Endothelial cell (in vitro differentiated cells): Measurements from ENCODE around the gene NVL. TPM values are rescaled to one million over a fixed set of nuclear protein-coding genes. Genes with fewer than 3 reads are reported as not detected.

Experiments
- DNase-seq: peaks from one replicate; pipeline ENCODE4 v3.0.0; 2021; ENCODE audit warnings: low spot score
- H3K27ac Mint-ChIP-seq: one replicate; pipeline ENCODE4 v1.8.0; 2021; ENCODE audit warnings: mixed read lengths, inconsistent platforms; ENCODE audit not compliant: unreplicated experiment
- H3K27me3 Mint-ChIP-seq: one replicate; pipeline ENCODE4 v1.8.0; 2021; ENCODE audit warnings: mild to moderate bottlenecking, moderate library complexity, mixed read lengths, inconsistent platforms; ENCODE audit not compliant: unreplicated experiment
- H3K36me3 Mint-ChIP-seq: one replicate; pipeline ENCODE4 v1.8.0; 2021; ENCODE audit warnings: mild to moderate bottlenecking, low read depth, mixed read lengths, inconsistent platforms; ENCODE audit not compliant: unreplicated experiment
- H3K4me1 Mint-ChIP-seq: one replicate; pipeline ENCODE4 v1.8.0; 2021; ENCODE audit warnings: mild to moderate bottlenecking, mixed read lengths, inconsistent platforms; ENCODE audit not compliant: unreplicated experiment
- H3K4me3 Mint-ChIP-seq: one replicate; pipeline ENCODE4 v1.8.0; 2021; ENCODE audit warnings: mild to moderate bottlenecking, mixed read lengths, inconsistent platforms; ENCODE audit not compliant: unreplicated experiment
- H3K9me3 Mint-ChIP-seq: one replicate; pipeline ENCODE4 v1.8.0; 2021; ENCODE audit warnings: mixed read lengths, inconsistent platforms; ENCODE audit not compliant: unreplicated experiment
- total RNA-seq: library from RNA; stranded (reverse); fragmentation: NEBNext Ultra II Directional; extraction: Animal tissue kit (Norgen Biotek cat#: 25700); gene quantifications from one replicate; pipeline ENCODE4 v1.2.1, GENCODE V29; 2021; ENCODE audit not compliant: unreplicated experiment
- TF ChIP-seq, protein P1 (sequence below): fragments of 200-600 bp; sonication (generic); IDR thresholded peaks from one replicate; pipeline ENCODE4 v1.5.0; 2021; ENCODE audit warnings: antibody characterized with exemption; ENCODE audit not compliant: unreplicated experiment

The NVL gene
- total RNA-seq, 1 donor from 2014 or later = 44.5 TPM

DNA sequence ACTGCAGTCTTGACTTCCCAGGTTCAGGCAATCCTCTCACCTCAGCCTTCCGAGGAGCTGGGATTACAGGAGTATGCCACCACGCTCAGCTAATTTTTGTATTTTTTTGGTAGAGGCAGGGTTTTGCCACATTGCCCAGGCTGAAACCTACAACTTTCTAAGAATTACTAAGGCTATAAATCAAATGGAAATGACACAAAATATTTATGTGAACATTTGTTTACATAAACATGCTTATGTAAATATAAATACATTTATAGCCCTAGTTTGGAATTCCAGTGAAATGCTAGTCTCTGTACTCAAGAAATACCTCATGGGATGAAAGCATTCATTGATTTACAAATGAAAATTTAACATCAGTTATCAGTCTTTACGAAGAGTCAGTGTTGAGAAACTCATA, 47.8 kb downstream of the NVL start:
- Mint-ChIP-seq H3K36me3 (peaks cover 9% of the 10 kb centered on the region), H3K27me3 (no peaks in the 10 kb centered on the region), H3K4me3 (no peak overlapping the region), H3K27ac (no peak overlapping the region), H3K4me1 (no peaks in the 10 kb centered on the region), H3K9me3 (no peaks in the 10 kb centered on the region)
- TF ChIP-seq, protein P1, sequence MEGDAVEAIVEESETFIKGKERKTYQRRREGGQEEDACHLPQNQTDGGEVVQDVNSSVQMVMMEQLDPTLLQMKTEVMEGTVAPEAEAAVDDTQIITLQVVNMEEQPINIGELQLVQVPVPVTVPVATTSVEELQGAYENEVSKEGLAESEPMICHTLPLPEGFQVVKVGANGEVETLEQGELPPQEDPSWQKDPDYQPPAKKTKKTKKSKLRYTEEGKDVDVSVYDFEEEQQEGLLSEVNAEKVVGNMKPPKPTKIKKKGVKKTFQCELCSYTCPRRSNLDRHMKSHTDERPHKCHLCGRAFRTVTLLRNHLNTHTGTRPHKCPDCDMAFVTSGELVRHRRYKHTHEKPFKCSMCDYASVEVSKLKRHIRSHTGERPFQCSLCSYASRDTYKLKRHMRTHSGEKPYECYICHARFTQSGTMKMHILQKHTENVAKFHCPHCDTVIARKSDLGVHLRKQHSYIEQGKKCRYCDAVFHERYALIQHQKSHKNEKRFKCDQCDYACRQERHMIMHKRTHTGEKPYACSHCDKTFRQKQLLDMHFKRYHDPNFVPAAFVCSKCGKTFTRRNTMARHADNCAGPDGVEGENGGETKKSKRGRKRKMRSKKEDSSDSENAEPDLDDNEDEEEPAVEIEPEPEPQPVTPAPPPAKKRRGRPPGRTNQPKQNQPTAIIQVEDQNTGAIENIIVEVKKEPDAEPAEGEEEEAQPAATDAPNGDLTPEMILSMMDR = no peak
- no peak for DNase-seq

DNA sequence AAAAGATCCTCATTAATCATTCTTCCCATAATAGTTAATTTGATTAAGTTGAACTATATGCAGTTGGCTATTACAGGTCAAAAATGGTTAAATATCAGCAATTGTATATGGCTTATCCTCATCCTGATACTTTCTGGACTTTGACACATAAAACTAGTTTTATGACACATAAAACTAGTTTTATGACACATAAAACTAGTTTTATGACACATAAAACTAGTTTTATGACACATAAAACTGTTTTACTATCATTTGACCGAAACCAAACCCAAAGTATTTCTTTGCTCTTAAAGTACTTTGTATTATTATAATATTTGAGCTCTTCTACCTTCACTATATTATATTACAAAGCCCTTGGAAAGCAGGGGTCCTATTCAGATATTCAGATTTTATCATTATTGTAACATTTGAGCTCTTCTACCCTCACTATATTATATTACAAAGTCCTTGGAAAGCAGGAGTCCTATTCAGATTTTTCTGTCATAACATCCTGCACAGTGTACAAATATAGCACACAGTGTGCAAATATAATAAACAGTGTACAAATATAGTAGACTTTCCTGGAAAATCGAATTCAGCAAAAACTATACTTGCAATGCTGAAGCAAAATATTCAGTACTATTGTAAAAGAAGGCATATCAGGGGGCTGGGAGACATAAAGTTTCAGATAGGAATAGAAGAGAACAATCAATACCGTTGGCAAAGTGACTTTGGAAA, 53.0 kb downstream of the NVL start:
- TF ChIP-seq, protein P1 = no peak
- Mint-ChIP-seq H3K36me3 (peaks cover 18% of the 10 kb centered on the region), H3K9me3 (no peaks in the 10 kb centered on the region), H3K27ac (no peak overlapping the region), H3K4me3 (no peak overlapping the region), H3K27me3 (no peaks in the 10 kb centered on the region), H3K4me1 (no peaks in the 10 kb centered on the region)
- no peak for DNase-seq

DNA sequence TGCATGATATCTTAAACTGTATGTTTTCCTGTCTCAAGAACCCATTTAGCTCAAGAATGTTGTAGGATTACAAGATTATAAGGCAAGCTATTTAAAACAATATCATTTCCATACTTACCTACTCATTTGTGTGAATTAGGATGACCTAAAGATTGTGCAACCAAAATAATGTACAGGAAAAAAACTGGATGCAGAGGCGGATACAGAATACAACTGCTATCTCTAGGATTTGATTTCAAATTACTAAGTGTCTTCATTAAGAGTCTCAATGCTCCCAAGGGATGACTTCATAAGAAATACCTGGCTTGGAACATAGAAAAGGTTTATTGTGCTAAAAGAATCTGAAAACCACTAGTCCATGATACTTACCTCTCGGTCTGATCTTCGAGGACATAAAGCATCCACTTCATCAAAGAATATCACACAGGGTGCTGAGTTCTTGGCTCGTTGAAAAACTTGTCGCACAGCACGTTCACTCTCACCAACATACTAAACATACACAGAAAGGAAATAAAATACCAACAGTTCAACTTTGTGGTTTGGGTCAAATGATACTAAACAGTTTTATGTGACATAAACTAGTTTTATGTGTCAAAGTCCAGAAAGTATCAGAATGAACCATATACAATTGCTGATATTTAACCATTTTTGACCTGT, 54.9 kb downstream of the NVL start:
- no peaks in the 10 kb centered on the region for H3K4me1 Mint-ChIP-seq
- H3K9me3 Mint-ChIP-seq = no peaks in the 10 kb centered on the region
- no peaks in the 10 kb centered on the region for H3K27me3 Mint-ChIP-seq
- no peak overlapping the region for H3K27ac Mint-ChIP-seq
- no peak for DNase-seq
- H3K36me3 Mint-ChIP-seq = peaks cover 14% of the 10 kb centered on the region
- no peak overlapping the region for H3K4me3 Mint-ChIP-seq
- TF ChIP-seq, protein P1 = no peak

DNA sequence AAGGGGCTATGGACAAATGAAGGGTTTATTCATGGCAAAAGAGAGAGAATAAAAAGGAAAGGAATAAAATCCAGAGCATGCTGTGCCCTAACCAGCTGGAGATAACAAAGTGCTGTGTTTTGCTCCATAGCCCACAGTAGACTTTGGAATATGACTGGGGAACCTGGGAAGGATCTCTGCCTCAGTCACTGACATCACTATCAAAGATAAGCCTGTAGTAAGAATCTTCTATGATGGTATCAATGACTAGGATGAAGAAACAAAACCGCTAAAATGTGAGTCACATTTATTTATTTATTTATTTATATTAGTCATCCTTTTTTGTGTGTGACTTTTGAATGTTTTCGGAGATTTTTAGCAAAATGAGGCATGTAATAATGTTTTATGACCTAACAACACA, 56.3 kb downstream of the NVL start:
- no peak for DNase-seq
- Mint-ChIP-seq H3K36me3 (peaks cover 19% of the 10 kb centered on the region), H3K9me3 (no peaks in the 10 kb centered on the region), H3K27me3 (no peaks in the 10 kb centered on the region), H3K4me1 (no peaks in the 10 kb centered on the region), H3K4me3 (no peak overlapping the region), H3K27ac (no peak overlapping the region)
- TF ChIP-seq, protein P1 = no peak

DNA sequence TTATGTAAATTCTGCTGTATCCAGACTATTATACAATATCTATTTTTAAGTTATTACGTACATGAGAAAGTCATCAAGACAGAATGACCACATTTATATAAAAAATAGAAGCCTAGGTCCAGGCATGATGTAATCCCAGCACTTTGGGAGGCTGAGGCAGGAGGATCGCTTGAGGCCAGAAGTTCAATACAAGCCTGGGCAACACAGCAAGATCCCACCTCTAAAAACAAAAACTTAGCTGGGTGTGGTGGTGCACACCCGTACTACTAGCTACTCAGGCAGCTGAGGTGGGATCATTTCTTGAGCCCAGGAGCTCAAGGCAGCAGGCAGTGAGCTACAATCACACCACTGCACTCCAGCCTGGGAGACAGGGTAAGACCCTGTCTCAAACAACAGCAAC, 58.9 kb downstream of the NVL start:
- Mint-ChIP-seq H3K27me3 (no peaks in the 10 kb centered on the region), H3K4me3 (no peak overlapping the region), H3K27ac (no peak overlapping the region), H3K4me1 (peaks cover 3% of the 10 kb centered on the region), H3K9me3 (no peaks in the 10 kb centered on the region), H3K36me3 (peaks cover 15% of the 10 kb centered on the region)
- TF ChIP-seq, protein P1 = no peak
- DNase-seq = no peak
